ENCODE results near the gene ZKSCAN1. TPM values are rescaled to one million over a fixed set of nuclear protein-coding genes. Genes with fewer than 3 reads are reported as not detected.

The ZKSCAN1 gene
- total RNA-seq, 4 donors from 2014 or later: 32.4 to 37.5 (median 35.4) TPM

DNA sequence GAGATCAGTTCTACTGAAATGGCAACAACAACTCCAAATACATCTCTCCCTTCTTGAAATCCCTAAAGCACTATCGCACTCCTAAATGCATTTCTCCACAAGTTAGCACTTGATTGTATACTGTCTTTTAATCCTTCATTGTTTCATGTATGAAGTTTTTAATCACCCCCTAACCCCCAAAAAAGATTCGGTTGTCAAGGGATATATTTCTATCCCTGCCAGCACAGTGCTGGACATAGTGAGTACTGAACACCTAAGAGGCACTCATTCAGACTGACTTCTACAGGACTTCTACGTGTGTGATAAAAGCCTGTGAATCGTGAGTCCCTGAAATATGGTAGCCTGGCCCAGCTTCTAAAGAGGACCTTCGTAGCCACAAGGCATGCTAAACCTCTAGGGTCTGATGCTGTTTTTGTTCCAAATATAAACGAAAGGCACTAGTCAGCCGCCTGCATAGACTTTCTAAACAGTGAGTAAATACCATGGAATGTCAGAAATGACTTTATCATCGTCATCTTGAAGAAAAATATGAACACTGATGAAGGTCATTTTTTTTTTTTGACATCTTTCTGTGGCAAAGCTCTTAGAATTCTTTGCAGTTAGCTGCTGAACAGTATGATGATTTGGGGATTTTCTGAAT lies 19.6 kb downstream of the ZKSCAN1 start:
- no peak overlapping the region for H3K4me3 ChIP-seq
- no peaks in the 10 kb centered on the region for H3K4me1 ChIP-seq
- DNase-seq (ENCODE audit: low spot score in 2 of 2): no peak
- H3K27ac ChIP-seq: no peak overlapping the region
- no peaks in the 10 kb centered on the region for H3K27me3 ChIP-seq
- TF ChIP-seq EP300 (IDR thresholded peaks at IDR 0.05): no peak
- TF ChIP-seq POLR2A (IDR thresholded peaks at IDR 0.05): no peak
- TF ChIP-seq, protein P1, sequence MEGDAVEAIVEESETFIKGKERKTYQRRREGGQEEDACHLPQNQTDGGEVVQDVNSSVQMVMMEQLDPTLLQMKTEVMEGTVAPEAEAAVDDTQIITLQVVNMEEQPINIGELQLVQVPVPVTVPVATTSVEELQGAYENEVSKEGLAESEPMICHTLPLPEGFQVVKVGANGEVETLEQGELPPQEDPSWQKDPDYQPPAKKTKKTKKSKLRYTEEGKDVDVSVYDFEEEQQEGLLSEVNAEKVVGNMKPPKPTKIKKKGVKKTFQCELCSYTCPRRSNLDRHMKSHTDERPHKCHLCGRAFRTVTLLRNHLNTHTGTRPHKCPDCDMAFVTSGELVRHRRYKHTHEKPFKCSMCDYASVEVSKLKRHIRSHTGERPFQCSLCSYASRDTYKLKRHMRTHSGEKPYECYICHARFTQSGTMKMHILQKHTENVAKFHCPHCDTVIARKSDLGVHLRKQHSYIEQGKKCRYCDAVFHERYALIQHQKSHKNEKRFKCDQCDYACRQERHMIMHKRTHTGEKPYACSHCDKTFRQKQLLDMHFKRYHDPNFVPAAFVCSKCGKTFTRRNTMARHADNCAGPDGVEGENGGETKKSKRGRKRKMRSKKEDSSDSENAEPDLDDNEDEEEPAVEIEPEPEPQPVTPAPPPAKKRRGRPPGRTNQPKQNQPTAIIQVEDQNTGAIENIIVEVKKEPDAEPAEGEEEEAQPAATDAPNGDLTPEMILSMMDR (IDR thresholded peaks at IDR 0.05): no peak
- H3K9me3 ChIP-seq: no peaks in the 10 kb centered on the region
- peaks cover 0 to 96% (median 5%) of the 10 kb centered on the region in 3 donors for H3K36me3 ChIP-seq
- 68 to 76% methylated on average over 8 of the region's 8 CpGs for WGBS, 2 donors

DNA sequence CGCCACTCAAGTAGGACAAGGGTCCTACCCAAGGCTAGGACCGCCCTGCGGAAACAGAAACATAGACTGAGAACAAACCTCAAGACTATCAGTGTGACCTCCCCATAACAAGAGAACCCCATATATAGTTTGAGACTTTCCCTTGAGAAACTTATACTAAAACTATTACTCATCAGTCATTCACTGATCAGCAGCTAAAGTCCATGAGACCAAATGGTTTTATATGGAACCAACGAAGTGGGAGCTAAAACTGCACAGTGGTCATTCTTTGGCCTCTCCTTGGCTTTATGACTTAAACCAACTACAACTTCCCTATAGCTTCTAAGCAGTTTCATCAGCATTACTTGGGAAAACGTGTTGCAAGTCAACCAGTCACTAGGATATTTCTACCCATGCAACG lies 20.5 kb downstream of the ZKSCAN1 start:
- no peaks in the 10 kb centered on the region for H3K4me1 ChIP-seq
- no peaks in the 10 kb centered on the region for H3K9me3 ChIP-seq
- no peaks in the 10 kb centered on the region for H3K27me3 ChIP-seq
- TF ChIP-seq EP300 (IDR thresholded peaks at IDR 0.05): no peak
- no peak overlapping the region for H3K27ac ChIP-seq
- WGBS, 2 donors: 81 to 93% methylated on average over 6 of the region's 6 CpGs
- no peak overlapping the region for H3K4me3 ChIP-seq
- H3K36me3 ChIP-seq: peaks cover 0 to 87% (median 5%) of the 10 kb centered on the region in 3 donors
- DNase-seq (ENCODE audit: low spot score in 2 of 2): no peak

DNA sequence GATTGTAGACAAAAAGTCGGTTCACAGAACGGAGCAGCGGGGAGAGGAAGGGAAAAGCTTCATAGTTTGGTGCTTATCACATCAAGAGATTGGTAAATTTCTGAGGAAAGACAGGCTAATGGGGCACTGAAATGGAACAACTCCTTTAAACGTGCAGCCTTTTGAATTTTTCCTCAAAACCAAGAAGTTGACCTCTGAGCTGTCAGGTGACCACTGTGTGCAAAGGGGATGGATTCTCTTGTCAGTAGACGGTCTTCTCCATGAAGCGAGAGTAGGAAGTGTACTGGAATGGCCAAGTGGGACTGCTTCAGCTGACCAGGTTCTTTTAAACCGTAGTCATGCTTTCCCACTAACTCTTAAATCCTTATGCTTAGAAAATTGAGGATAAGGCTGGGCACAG lies 22.9 kb downstream of the ZKSCAN1 start:
- Histone ChIP-seq H3K27ac (no peak overlapping the region), H3K9me3 (no peaks in the 10 kb centered on the region), H3K36me3 (peaks cover 0 to 62% (median 5%) of the 10 kb centered on the region in 3 donors), H3K4me1 (no peaks in the 10 kb centered on the region), H3K4me3 (no peak overlapping the region), H3K27me3 (no peaks in the 10 kb centered on the region)
- no peak for DNase-seq (ENCODE audit: low spot score in 2 of 2)
- 84 to 90% methylated on average over 7 of the region's 7 CpGs for WGBS, 2 donors
- TF ChIP-seq, protein P1 (IDR thresholded peaks at IDR 0.05): no peak
- TF ChIP-seq EP300 (IDR thresholded peaks at IDR 0.05): no peak
- TF ChIP-seq POLR2A (IDR thresholded peaks at IDR 0.05): no peak

DNA sequence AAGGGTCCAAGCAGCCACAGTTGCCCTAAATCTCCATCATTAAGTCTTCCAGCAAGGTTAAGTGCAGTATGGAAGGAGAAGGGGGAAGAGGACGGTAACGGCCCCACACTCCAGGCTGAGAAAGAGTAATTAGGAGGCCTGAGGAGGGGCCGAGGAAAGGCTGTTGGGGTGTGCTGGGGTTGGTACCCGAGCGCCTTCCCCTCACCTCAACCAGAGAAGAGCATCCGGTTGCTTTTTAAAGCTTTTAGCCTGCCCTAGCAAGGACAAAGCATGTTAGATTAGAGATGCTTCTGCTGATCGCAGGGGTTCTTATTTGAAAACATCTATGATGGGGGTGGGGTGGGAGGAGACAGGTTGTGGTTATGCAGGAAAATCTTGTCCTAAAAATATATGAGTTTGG lies 25.2 kb downstream of the ZKSCAN1 start:
- Histone ChIP-seq H3K4me3 (no peak overlapping the region), H3K4me1 (no peaks in the 10 kb centered on the region), H3K36me3 (peaks cover 0 to 40% (median 0%) of the 10 kb centered on the region in 3 donors), H3K27me3 (no peaks in the 10 kb centered on the region), H3K27ac (no peak overlapping the region), H3K9me3 (no peaks in the 10 kb centered on the region)
- TF ChIP-seq POLR2A (IDR thresholded peaks at IDR 0.05): no peak
- no peak for TF ChIP-seq EP300 (IDR thresholded peaks at IDR 0.05)
- TF ChIP-seq, protein P1 (IDR thresholded peaks at IDR 0.05): no peak
- WGBS, 2 donors: 59 to 77% methylated on average over 7 of the region's 7 CpGs
- DNase-seq (ENCODE audit: low spot score in 2 of 2): no peak

DNA sequence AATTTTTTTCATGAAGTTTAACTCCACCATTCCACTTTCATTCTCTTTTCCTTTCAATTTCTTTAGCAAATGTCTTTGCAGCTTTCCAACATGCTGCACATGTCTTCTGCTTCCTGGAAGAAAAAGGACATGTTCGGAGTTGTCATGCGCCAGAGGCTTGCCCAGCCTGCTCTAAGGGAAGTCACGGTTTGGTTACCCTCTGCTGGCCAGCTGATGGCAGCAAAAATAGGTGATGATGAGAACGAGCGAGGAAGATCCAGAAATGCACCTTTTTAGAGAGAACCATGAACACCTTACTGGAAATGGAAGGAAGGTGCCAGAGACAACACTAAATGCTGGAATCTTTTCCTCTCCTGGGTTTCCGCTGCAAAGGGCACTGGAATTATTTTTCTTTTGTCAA lies 29.3 kb downstream of the ZKSCAN1 start:
- WGBS, 2 donors: 61 to 75% methylated on average over 6 of the region's 6 CpGs
- no peaks in the 10 kb centered on the region for H3K9me3 ChIP-seq
- no peak for TF ChIP-seq EP300 (IDR thresholded peaks at IDR 0.05)
- TF ChIP-seq POLR2A (IDR thresholded peaks at IDR 0.05): no peak
- TF ChIP-seq, protein P1 (IDR thresholded peaks at IDR 0.05): no peak
- no peak overlapping the region for H3K27ac ChIP-seq
- H3K36me3 ChIP-seq: no peaks in the 10 kb centered on the region
- no peak overlapping the region for H3K4me3 ChIP-seq
- H3K27me3 ChIP-seq: no peaks in the 10 kb centered on the region
- no peak for DNase-seq (ENCODE audit: low spot score in 2 of 2)
- H3K4me1 ChIP-seq: peaks cover 0 to 6% (median 0%) of the 10 kb centered on the region in 4 donors
